K562 (cell line): ENCODE measurements around the gene ABCA3.

Source experiments
- BRF1 ChIP-seq: IDR thresholded peaks from 3 replicates; pipeline ENCODE4 v1.6.1; 2011; ENCODE audit warnings: borderline replicate concordance, mild to moderate bottlenecking; ENCODE audit not compliant: insufficient read length; ENCODE audit errors: extremely low read depth
- GTF2B ChIP-seq: IDR thresholded peaks from 2 replicates; pipeline ENCODE4 v1.6.1; 2011; ENCODE audit not compliant: insufficient read length; ENCODE audit errors: extremely low read depth
- SP1 ChIP-seq: sonication (generic); formaldehyde crosslinking; IDR thresholded peaks from 2 replicates; pipeline ENCODE4 v1.8.1; 2022; ENCODE audit warnings: mild to moderate bottlenecking, missing genetic modification reagents

DNA sequence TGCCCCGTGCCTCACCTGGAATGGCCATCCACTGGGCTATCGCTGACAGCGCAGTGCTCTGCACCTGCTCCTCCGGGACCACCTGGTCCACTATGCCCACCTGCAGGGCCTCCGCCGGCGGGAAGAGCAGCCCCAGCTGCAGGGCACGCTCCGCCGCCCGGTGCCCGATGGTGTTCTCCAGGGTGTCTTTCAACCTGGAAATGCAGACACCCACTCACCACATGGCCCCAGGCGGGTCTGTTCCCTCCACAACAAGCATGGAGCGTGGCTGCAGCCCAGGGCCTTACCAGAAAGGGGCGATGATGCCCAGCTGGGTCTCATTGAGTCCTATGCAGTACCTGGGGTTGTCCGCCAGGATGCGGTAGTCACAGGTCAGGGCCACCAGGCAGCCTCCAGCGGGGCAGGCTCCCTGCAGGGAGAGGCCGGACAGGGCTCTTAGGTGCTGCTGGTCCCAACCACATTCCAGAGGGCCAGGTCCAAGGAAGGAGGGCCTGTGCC is 97.4 kb downstream of the ABCA3 start:
- TF ChIP-seq BRF1, result no peak
- TF ChIP-seq GTF2B, result no peak
- TF ChIP-seq SP1 (CRISPR knock-in tag), result no peak
